ENCODE measurements around the gene PTPRN2. TPM values are rescaled to one million over a fixed set of nuclear protein-coding genes. Genes with fewer than 3 reads are reported as not detected.
A peak's percentile ranks its signal among the peaks of the same experiment; 100 is the strongest.

Gene PTPRN2
- total and polyA plus RNA-seq, 2 of the 8 experiments (the other 6 are each of a cell fraction or from before 2014, with no cell fraction given), result 2.6 to 4.5 TPM

- Histone ChIP-seq H2BK12ac (ENCODE audit: low read depth, low read length) (no peak overlapping the region), H3K23ac (ENCODE audit: insufficient read length) (no peak overlapping the region), H3K79me1 (ENCODE audit: low read depth, low read length) (no peaks in the 10 kb centered on the region), H3K23me2 (ENCODE audit: low read depth, low read length) (peaks cover 2% of the 10 kb centered on the region; the same call in 1 of the 2 replicates), H3K36me3 (ENCODE audit: control insufficient read depth in 2 of 4, insufficient read depth in 4 of 4, low read length in 3 of 4) (no peaks in the 10 kb centered on the region), H3K27me3 (replicated peaks in 1 of 4; ENCODE audit: control insufficient read depth in 3 of 4, extremely low read depth in 1 of 4, insufficient read depth in 3 of 4, low read length in 3 of 4) (no peaks in the 10 kb centered on the region), H2BK5ac (ENCODE audit: low read depth, low read length) (no peak overlapping the region), H3K4ac (replicated peaks; ENCODE audit: insufficient read length, low read depth, low read length) (no peak overlapping the region), H3K27ac (ENCODE audit: low read depth, low read length) (no peak overlapping the region), H2BK120ac (replicated peaks; ENCODE audit: low read depth, low read length) (no peak overlapping the region), H4K20me1 (replicated peaks in 1 of 2; ENCODE audit: control insufficient read depth in 1 of 2, insufficient read depth in 2 of 2, low read length in 2 of 2) (no peaks in the 10 kb centered on the region), H3K14ac (ENCODE audit: insufficient read length) (no peak overlapping the region), H3K79me2 (ENCODE audit: control insufficient read depth in 1 of 2, insufficient read depth in 2 of 2, low read length in 2 of 2) (no peaks in the 10 kb centered on the region), H2AFZ (ENCODE audit: low read length) (no peak overlapping the region), H2AK5ac (ENCODE audit: low read depth, low read length) (no peak overlapping the region), H3K4me3 (ENCODE audit: extremely low read depth in 1 of 4, insufficient read depth in 2 of 4, low read depth in 3 of 4, low read length in 4 of 4) (no peak overlapping the region), H3K9me3 (ENCODE audit: insufficient read depth in 2 of 2, low read depth in 1 of 2, low read length in 1 of 2) (peaks cover 3 to 44% of the 10 kb centered on the region in 2 experiments; a peak in 3 of 4 replicates), H4K5ac (ENCODE audit: insufficient read length, low read depth, low read length) (no peak overlapping the region), H3K4me1 (replicated peaks in 1 of 4; ENCODE audit: control insufficient read depth in 3 of 4, insufficient read depth in 4 of 4, low read length in 3 of 4) (no peaks in the 10 kb centered on the region), H3K18ac (ENCODE audit: extremely low read depth, low read length) (no peak overlapping the region), H3K4me2 (ENCODE audit: insufficient read depth in 1 of 2, low read depth in 2 of 2, low read length in 2 of 2) (no peak overlapping the region), H4K8ac (ENCODE audit: extremely low read depth, insufficient read depth, low read length) (peak overlapping the region; percentile 39; the same call in 1 of the 2 replicates), H2BK20ac (ENCODE audit: low read length) (no peak overlapping the region), H3K56ac (replicated peaks; ENCODE audit: insufficient read length, low read depth, low read length) (no peak overlapping the region), H2BK15ac (ENCODE audit: low read length) (no peak overlapping the region), H4K91ac (replicated peaks; ENCODE audit: insufficient read length, low read length) (no peak overlapping the region), H3K9ac (replicated peaks in 1 of 4; ENCODE audit: extremely low read depth in 1 of 4, low read depth in 3 of 4, low read length in 3 of 4) (no peak overlapping the region)
- ChIA-PET POLR2A (ENCODE audit: partially characterized antibody) (no interaction called here), CTCF (ENCODE audit: partially characterized antibody) (interaction anchor here (1.2 to 1.3 kb wide), 2 partner anchors 11 to 12 kb away, joined by 3 to 4 read pairs; no protein-coding TSS in a partner anchor)
- FAIRE-seq, result no peak
- no peak for DNase-seq (ENCODE audit: low read depth in 1 of 2, low spot score in 2 of 2)
- WGBS, 2 experiments (ENCODE audit: extremely low coverage in 1 of 2, insufficient coverage in 1 of 2, insufficient read length in 1 of 2, insufficient replicate concordance in 2 of 2, low coverage in 1 of 2, low lambda C conversion rate in 2 of 2, missing lambda C conversion rate in 1 of 2), result 90% methylated on average over 30 of the region's 30 CpGs; no CpG with 5 or more reads in 1 of the 2 experiments
These were observed 348.2 kb downstream of the PTPRN2 start for GRCh38 chr7:158239290-158239981.

All from H1 (cell line).